Lower lobe of right lung (tissue), 2 donors: Measurements from ENCODE around the gene GRB10. TPM values are rescaled to one million over a fixed set of nuclear protein-coding genes. Genes with fewer than 3 reads are reported as not detected.

Experiments used
- ATAC-seq, 2 donors: fragments of 200-7000 bp; cut with Tn5 transposase; one replicate each; pipeline ENCODE4 v1.9.1; 2020 to 2022; ENCODE audit warnings: mild to moderate bottlenecking in 2 of 2, moderate library complexity in 2 of 2
- DNase-seq: peaks from one replicate; pipeline ENCODE4 v3.0.0-alpha.2; 2020
- H3K27ac ChIP-seq: fragments of 200-600 bp; one replicate; pipeline ENCODE4 v1.8.0; 2022
- H3K27me3 ChIP-seq: fragments of 200-600 bp; one replicate; pipeline ENCODE4 v1.8.0; 2022; ENCODE audit warnings: low read depth
- H3K36me3 ChIP-seq: fragments of 200-600 bp; one replicate; pipeline ENCODE4 v1.8.0; 2022; ENCODE audit warnings: mild to moderate bottlenecking
- H3K4me1 ChIP-seq: fragments of 200-600 bp; one replicate; pipeline ENCODE4 v1.8.0; 2022
- H3K4me3 ChIP-seq: fragments of 200-600 bp; one replicate; pipeline ENCODE4 v1.8.0; 2022; ENCODE audit warnings: mild to moderate bottlenecking
- H3K9me3 ChIP-seq: fragments of 200-600 bp; one replicate; pipeline ENCODE4 v1.8.0; 2022
- intact Hi-C: fragments of 100-400 bp; cut with DNase I; formaldehyde crosslinking; loops from one replicate; pipeline ENCODE4 v1.11.0; 2022
- total RNA-seq: library from RNA; stranded (reverse); fragmentation: NEBNext Ultra II Directional; extraction: Animal tissue kit (Norgen Biotek cat#: 25700); gene quantifications from one replicate; pipeline ENCODE4 v1.2.1, GENCODE V29; 2021
- TF ChIP-seq, protein P1 (sequence below): fragments of 200-600 bp; IDR thresholded peaks from one replicate; pipeline ENCODE4 v1.8.0; 2022; ENCODE audit warnings: antibody characterized with exemption, mild to moderate bottlenecking
- donor health status: DM: no; HTN: yes; CAD: no; lungs with severe emphysema.

Gene GRB10
- total RNA-seq, 1 donor from 2014 or later, result 36.5 TPM

- ATAC-seq (no peak), DNase-seq (no peak)
- Histone ChIP-seq H3K27ac (no peak overlapping the region), H3K27me3 (no peaks in the 10 kb centered on the region), H3K36me3 (peaks cover 51% of the 10 kb centered on the region), H3K9me3 (no peaks in the 10 kb centered on the region), H3K4me1 (no peaks in the 10 kb centered on the region), H3K4me3 (no peak overlapping the region)
- TF ChIP-seq, protein P1, sequence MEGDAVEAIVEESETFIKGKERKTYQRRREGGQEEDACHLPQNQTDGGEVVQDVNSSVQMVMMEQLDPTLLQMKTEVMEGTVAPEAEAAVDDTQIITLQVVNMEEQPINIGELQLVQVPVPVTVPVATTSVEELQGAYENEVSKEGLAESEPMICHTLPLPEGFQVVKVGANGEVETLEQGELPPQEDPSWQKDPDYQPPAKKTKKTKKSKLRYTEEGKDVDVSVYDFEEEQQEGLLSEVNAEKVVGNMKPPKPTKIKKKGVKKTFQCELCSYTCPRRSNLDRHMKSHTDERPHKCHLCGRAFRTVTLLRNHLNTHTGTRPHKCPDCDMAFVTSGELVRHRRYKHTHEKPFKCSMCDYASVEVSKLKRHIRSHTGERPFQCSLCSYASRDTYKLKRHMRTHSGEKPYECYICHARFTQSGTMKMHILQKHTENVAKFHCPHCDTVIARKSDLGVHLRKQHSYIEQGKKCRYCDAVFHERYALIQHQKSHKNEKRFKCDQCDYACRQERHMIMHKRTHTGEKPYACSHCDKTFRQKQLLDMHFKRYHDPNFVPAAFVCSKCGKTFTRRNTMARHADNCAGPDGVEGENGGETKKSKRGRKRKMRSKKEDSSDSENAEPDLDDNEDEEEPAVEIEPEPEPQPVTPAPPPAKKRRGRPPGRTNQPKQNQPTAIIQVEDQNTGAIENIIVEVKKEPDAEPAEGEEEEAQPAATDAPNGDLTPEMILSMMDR, result no peak
- intact Hi-C loops, result no loop called here
These were observed 184.0 kb downstream of the GRB10 start for GRCh38 chr7:50598460-50599343.

- TF ChIP-seq, protein P1, result no peak
- DNase-seq, result no peak
- intact Hi-C loops, result no loop called here
- no peak overlapping the region for H3K27ac ChIP-seq
- ATAC-seq, result no peak
- no peak overlapping the region for H3K4me3 ChIP-seq
- no peaks in the 10 kb centered on the region for H3K9me3 ChIP-seq
- no peaks in the 10 kb centered on the region for H3K27me3 ChIP-seq
- H3K4me1 ChIP-seq, result no peaks in the 10 kb centered on the region
- peaks cover 64% of the 10 kb centered on the region for H3K36me3 ChIP-seq
These were observed 186.2 kb downstream of the GRB10 start for GRCh38 chr7:50596484-50596883.

GRCh38 chr7:50595491-50596102 lies 187.1 kb downstream of the GRB10 start:
- intact Hi-C loops, result no loop called here

DNA sequence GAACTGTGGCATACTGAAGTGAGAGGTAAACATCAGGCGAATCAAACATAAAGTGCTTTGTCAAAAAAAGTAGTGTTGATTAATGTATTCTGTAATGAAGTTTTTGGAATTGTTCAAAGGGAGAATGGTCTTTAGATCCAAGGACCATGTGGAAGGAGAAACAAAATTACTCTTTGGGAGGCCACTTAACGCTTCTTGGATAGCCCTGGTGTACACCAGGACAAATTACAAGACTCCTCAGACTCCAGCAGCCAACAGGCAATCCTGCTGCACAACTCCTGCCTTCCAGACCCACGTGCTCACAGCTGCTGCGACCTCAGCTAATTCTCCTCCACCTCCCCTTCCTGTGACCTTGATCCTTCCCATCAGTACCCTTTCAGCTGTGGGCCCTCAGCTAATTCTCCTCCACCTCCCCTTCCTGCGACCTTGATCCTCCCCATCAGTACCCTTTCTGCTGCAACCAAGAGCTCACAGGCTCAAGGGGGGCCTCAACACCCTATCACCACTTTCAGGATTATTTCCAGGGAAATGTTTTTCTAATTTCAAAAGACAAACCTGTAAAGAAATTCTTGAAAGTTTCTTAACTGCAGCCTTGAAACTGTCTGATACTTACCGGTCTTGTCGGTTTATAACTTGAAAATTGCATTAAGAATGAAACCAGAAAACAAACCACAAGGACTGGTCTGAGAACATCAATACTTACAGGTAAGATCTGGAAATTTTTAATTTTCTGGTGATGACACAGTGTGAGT lies 187.8 kb downstream of the GRB10 start:
- peaks cover 63% of the 10 kb centered on the region for H3K36me3 ChIP-seq
- no peaks in the 10 kb centered on the region for H3K4me1 ChIP-seq
- ATAC-seq (no peak), DNase-seq (no peak)
- no peak overlapping the region for H3K4me3 ChIP-seq
- TF ChIP-seq, protein P1, result no peak
- H3K9me3 ChIP-seq, result no peaks in the 10 kb centered on the region
- H3K27me3 ChIP-seq, result no peaks in the 10 kb centered on the region
- intact Hi-C loops, result no loop called here
- no peak overlapping the region for H3K27ac ChIP-seq

More at GRCh38 chr7:50595491-50596102, 187.1 kb downstream of the GRB10 start:
- H3K27me3 ChIP-seq, result no peaks in the 10 kb centered on the region
- peaks cover 64% of the 10 kb centered on the region for H3K36me3 ChIP-seq
- no peak overlapping the region for H3K27ac ChIP-seq
- no peak overlapping the region for H3K4me3 ChIP-seq
- ATAC-seq (peak; percentile 45 to 72), DNase-seq (no peak)
- TF ChIP-seq, protein P1, result peak; percentile 25
- H3K4me1 ChIP-seq, result no peaks in the 10 kb centered on the region
- no peaks in the 10 kb centered on the region for H3K9me3 ChIP-seq

- intact Hi-C loops, result no loop called here
- Histone ChIP-seq H3K36me3 (peaks cover 56% of the 10 kb centered on the region), H3K4me1 (no peaks in the 10 kb centered on the region), H3K27ac (no peak overlapping the region), H3K27me3 (no peaks in the 10 kb centered on the region), H3K9me3 (no peaks in the 10 kb centered on the region), H3K4me3 (no peak overlapping the region)
- DNase-seq (no peak), ATAC-seq (peak in 1 of 2 donors; percentile 14)
- TF ChIP-seq, protein P1, result no peak
These were observed 188.6 kb downstream of the GRB10 start for GRCh38 chr7:50594136-50594535.
